Esophagus (tissue), 2 donors: ENCODE measurements around the gene PER3. TPM values are rescaled to one million over a fixed set of nuclear protein-coding genes. Genes with fewer than 3 reads are reported as not detected.

Experiments
- H3K27ac ChIP-seq, 2 donors: one replicate each; pipeline ENCODE4 v1.5.1; 2013; ENCODE audit warnings: low read depth in 2 of 2, mild to moderate bottlenecking in 2 of 2, inconsistent platforms in 1 of 2, low read length in 1 of 2, moderate library complexity in 1 of 2
- H3K27me3 ChIP-seq, 2 donors: one replicate each; pipeline ENCODE4 v1.6.1; 2013; ENCODE audit warnings: low read length in 2 of 2, control low read depth in 1 of 2, mild to moderate bottlenecking in 1 of 2; ENCODE audit not compliant: insufficient read depth in 2 of 2, control insufficient read depth in 1 of 2
- H3K36me3 ChIP-seq, 2 donors: one replicate each; pipeline ENCODE4 v1.6.1; 2013; ENCODE audit warnings: low read length in 1 of 2; ENCODE audit not compliant: control insufficient read depth in 2 of 2, insufficient read depth in 2 of 2
- H3K4me1 ChIP-seq, 2 donors: one replicate each; pipeline ENCODE4 v1.6.1; 2013; ENCODE audit warnings: low read length in 1 of 2; ENCODE audit not compliant: control insufficient read depth in 2 of 2, insufficient read depth in 2 of 2
- H3K4me3 ChIP-seq, 2 donors: one replicate each; pipeline ENCODE4 v1.5.1; 2013; ENCODE audit warnings: low read length in 2 of 2, mild to moderate bottlenecking in 2 of 2, low read depth in 1 of 2, moderate library complexity in 1 of 2
- H3K9me3 ChIP-seq, 2 donors: one replicate each; pipeline ENCODE4 v1.6.1; 2013; ENCODE audit warnings: mild to moderate bottlenecking in 2 of 2, low read depth in 1 of 2, low read length in 1 of 2, moderate library complexity in 1 of 2; ENCODE audit not compliant: control insufficient read depth in 2 of 2, insufficient read depth in 1 of 2
- WGBS, 2 donors: extraction: QIAGEN DNeasy Blood & Tissue Kit; methylation state at CpG; one replicate each; pipeline ENCODE4 v1.1.7; 2013; 5-methylcytosine and 5-hydroxymethylcytosine counted together
- polyA plus RNA-seq, 2 donors: library from polyadenylated mRNA; stranded (reverse); fragments of 200-250 nt; gene quantifications; one replicate each; pipeline ENCODE4 v1.2.3, GENCODE V29; 2013
- donor health status: healthy with polysubstance abuse.
- donor health status: Bipolar disorder and iron deficiency.

PER3 gene
- polyA plus RNA-seq, 2 donors: 6.6 to 11.8 TPM

DNA sequence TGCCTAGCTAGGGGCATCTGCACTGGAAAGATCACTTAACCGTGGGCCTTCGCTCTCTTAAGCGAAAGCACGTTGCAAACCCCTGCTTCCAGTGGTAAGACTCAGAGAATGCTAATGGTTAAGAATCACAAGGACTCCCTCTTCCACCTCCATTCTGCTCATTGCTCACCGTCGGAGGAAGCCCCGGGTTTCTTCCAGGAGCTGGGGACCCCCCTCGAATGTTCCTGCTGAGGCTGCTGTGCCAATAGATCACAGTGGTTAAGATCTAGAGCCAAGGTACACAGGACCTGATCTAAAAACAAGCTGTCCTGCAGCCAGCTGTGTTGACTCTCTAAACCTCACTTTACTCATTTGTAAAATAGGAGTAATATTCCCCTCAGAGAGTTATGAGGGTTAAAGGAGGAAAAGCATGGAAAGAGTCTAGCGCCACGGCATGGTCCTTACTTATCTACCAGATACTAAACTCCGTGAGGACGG lies 12.2 kb upstream of the PER3 start:
- no peaks in the 10 kb centered on the region for H3K27me3 ChIP-seq

DNA sequence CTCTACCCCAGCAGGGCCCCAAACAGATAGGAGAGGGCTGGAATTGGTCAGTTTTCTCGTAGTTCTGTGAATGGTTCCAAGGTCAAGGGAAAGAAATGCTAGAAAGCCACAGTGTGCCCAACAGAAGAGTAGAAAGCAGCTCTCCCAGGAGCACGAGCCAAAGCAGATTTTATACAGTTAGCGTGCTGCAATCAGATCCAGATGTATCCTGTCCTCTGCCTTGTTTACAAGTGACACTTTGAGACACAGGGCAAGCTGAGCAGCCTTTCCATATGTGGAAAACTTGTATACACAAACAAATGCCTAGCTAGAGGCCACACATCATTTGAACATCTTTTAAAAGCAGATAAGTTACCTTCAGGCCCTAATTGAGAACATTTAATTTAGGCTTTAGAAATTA lies 6.5 kb upstream of the PER3 start:
- Histone ChIP-seq H3K4me3 (no peak overlapping the region), H3K36me3 (peaks cover 2 to 8% of the 10 kb centered on the region in 2 donors), H3K4me1 (no peaks in the 10 kb centered on the region), H3K27me3 (no peaks in the 10 kb centered on the region), H3K9me3 (no peaks in the 10 kb centered on the region), H3K27ac (no peak overlapping the region)
- 81 to 93% methylated on average over 3 of the region's 3 CpGs for WGBS, 2 donors

More for the DNA sequence above, 12.2 kb upstream of the PER3 start:
- no peaks in the 10 kb centered on the region for H3K9me3 ChIP-seq
- H3K4me1 ChIP-seq: no peaks in the 10 kb centered on the region
- WGBS, 2 donors: 12 to 17% methylated on average over 12 of the region's 12 CpGs
- H3K27ac ChIP-seq: peak overlapping the region; percentile 87 to 97
- no peaks in the 10 kb centered on the region for H3K36me3 ChIP-seq
- peak overlapping the region; percentile 79 to 80 for H3K4me3 ChIP-seq

DNA sequence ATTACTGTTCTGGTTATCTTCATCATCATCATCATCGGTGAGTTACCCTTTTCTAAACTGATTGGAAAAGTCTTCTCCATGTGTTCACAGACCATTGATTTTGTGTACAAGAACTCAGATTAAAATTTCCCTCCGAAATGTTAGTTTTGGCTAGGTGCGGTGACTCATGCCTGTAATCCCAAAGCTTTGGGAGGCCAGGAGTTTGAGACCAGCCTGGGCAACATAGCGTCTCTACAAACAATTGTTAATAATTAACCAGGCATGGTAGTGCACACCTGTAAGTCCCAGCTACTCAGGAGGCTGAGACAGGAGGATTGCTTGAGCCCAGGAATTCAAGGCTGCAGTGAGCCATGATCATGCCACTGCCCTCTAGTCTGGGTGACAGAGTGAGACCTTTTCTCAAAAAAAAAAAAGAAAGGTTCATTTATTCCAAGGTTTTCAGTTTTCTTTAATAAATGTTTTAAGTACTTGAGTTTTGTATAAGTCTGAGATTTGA lies 5.9 kb upstream of the PER3 start:
- WGBS, 2 donors: 86 to 87% methylated on average over 4 of the region's 4 CpGs
- H3K27me3 ChIP-seq: no peaks in the 10 kb centered on the region
- H3K36me3 ChIP-seq: peaks cover 2 to 8% of the 10 kb centered on the region in 2 donors
- no peaks in the 10 kb centered on the region for H3K9me3 ChIP-seq
- no peaks in the 10 kb centered on the region for H3K4me1 ChIP-seq
- H3K4me3 ChIP-seq: no peak overlapping the region
- no peak overlapping the region for H3K27ac ChIP-seq

DNA sequence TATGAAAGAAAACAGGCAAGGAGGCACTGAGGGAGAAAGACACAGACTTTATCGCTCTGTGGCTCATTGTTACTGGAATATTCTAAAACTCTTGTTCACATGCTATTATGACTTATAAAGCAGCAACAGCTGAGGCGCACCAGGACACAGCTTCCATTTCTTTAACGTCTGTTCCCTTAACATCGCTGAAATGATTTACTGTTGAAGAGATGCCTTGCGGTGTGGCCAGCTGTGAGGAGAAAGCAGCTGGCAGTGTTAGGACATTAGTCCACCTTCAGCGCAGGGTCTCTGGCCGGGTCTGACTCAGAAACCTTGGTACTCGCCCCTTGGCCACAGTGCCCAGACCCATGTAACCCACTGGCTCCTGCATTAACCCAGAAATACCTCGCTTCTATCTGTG lies 3.1 kb upstream of the PER3 start:
- Histone ChIP-seq H3K4me1 (no peaks in the 10 kb centered on the region), H3K9me3 (no peaks in the 10 kb centered on the region), H3K36me3 (peaks cover 2 to 8% of the 10 kb centered on the region in 2 donors), H3K27me3 (no peaks in the 10 kb centered on the region), H3K27ac (no peak overlapping the region), H3K4me3 (no peak overlapping the region)
- 85 to 92% methylated on average over 9 of the region's 9 CpGs for WGBS, 2 donors

DNA sequence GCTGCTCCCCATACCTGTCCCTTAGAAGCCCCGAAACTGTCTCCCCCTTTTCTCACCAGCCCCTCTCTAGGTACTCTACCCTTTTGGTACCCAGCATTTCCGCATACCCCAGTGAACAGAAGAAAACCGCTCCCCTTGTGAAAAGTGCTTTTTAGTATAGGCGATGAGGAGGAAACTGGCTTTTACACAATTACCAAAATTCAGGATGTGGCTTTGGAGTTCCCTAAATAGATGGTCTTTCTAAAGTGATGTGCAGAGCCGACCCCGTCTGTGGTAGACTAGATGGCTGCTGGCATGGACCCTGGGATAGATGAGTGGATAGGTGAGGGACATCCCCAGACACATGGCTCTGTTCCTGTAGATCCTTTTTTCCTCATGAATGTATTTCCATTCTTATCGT lies 2.6 kb upstream of the PER3 start:
- Histone ChIP-seq H3K27ac (no peak overlapping the region), H3K36me3 (peaks cover 2 to 8% of the 10 kb centered on the region in 2 donors), H3K4me3 (no peak overlapping the region), H3K4me1 (no peaks in the 10 kb centered on the region), H3K9me3 (no peaks in the 10 kb centered on the region), H3K27me3 (no peaks in the 10 kb centered on the region)
- WGBS, 2 donors: 67 to 70% methylated on average over 7 of the region's 7 CpGs

DNA sequence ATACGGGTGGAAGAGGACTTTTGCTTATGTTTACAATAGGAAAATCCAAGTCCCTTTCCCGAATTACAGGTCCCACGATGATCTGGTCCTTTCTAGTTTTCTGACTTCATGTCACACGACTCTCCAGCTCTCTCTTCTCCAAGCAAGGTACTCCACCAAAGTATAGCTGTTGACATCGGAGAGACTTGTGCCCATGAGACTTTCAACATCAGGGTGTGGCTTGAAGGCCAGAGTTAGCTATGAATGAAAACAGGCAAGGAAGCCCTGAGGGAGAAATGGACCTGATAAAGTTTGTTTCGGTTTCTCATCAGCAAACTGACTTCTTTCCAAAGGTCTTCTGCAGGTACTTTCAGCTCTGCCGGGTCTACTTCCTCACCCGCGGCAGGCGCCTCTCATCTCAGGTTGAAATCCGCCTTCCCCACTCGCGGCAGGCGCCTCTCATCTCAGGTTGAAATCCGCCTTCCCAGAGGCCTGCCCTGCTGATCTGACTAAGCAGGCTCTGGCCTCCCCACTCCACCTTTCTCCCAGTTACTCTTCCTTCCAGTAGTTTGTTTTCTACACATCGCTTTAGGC lies 2.1 kb upstream of the PER3 start:
- no peaks in the 10 kb centered on the region for H3K4me1 ChIP-seq
- 65 to 72% methylated on average over 16 of the region's 16 CpGs for WGBS, 2 donors
- no peaks in the 10 kb centered on the region for H3K27me3 ChIP-seq
- H3K4me3 ChIP-seq: no peak overlapping the region
- H3K9me3 ChIP-seq: no peaks in the 10 kb centered on the region
- peaks cover 2 to 8% of the 10 kb centered on the region in 2 donors for H3K36me3 ChIP-seq
- peak overlapping the region; percentile 32 to 74 for H3K27ac ChIP-seq

DNA sequence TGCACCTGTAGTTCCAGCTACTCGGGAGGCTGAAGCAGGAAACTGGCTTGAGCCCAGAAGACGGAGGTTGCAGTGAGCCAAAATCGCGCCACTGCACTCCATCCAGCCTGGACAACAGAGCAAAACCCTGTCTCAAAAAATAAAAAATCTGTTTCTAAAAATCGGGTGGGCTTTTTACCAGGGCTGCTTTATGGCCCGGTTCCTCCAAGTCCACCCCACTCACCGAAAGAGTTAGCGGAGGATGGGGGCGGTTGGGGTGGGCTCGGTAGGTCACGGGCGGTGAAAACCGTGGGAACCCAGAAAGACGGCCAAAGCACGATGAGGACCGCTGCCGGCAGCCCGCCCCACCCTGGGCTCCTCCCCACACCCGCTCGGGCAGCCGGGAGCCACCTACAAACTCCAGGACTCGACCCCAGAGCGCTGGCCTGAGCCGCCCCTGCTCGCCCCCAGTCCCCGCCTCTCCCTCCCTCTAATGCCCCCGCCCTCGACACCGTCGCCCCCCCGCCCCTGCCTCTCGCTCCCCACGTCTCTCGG lies 846 bp upstream of the PER3 start:
- Histone ChIP-seq H3K27me3 (no peaks in the 10 kb centered on the region), H3K27ac (peak overlapping the region; percentile 84 to 88), H3K36me3 (peaks cover 0 to 2% of the 10 kb centered on the region in 2 donors), H3K9me3 (no peaks in the 10 kb centered on the region), H3K4me3 (peak overlapping the region; percentile 47 to 54), H3K4me1 (no peaks in the 10 kb centered on the region)
- WGBS, 2 donors: 1 to 2% methylated on average over 24 to 33 of the region's 34 CpGs

DNA sequence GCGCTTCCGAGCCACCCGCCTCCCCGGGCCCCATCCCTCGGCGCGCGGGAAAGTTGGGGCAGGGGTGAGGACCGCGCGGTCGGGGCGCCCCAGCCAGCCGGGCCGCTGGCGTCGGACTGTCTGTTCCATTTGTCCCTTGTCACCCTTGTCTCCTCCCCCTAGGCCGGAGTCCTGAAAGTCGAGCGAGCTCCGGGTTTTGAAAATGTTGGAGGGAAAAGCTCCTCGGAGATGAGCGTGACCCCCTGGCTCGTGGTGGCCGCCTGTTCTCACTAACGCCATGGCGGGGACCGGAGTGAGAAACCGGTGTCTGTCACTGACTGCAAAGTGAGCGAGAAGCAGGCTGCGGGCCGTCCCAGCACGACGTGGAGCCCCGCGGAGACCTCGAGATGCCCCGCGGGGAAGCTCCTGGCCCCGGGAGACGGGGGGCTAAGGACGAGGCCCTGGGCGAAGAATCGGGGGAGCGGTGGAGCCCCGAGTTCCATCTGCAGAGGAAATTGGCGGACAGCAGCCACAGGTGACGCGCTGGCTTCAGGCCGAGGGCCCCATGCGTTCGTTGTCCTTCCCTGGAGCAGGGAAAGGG lies 491 bp downstream of the PER3 start:
- Histone ChIP-seq H3K27me3 (no peaks in the 10 kb centered on the region), H3K4me3 (peak overlapping the region; percentile 66 to 69), H3K27ac (peak overlapping the region; percentile 79 to 84), H3K36me3 (peaks cover 0 to 5% of the 10 kb centered on the region in 2 donors), H3K9me3 (no peaks in the 10 kb centered on the region), H3K4me1 (no peaks in the 10 kb centered on the region)
- 20 to 29% methylated on average over 47 to 52 of the region's 52 CpGs for WGBS, 2 donors

DNA sequence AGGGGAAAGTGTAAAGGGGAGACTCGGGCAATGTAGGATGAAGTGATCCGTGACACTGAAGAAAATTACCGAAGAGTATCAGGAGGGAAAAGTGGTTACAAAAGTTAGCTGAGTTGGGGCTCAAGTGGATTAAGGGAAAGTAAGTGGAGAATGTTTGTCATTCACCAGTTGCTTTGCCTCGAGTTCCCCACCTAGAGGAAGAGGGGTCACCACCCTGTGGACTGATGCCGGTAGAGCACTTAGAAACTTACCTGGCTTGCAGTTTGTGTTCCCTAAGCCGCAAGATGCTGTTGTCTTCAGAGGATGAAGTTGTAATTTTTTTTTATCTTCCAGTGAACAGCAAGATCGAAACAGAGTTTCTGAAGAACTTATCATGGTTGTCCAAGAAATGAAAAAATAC lies 1.0 kb downstream of the PER3 start:
- Histone ChIP-seq H3K27me3 (no peaks in the 10 kb centered on the region), H3K27ac (peak overlapping the region in 1 of 2 donors; percentile 84), H3K36me3 (peaks cover 0 to 6% of the 10 kb centered on the region in 2 donors), H3K9me3 (no peaks in the 10 kb centered on the region), H3K4me1 (no peaks in the 10 kb centered on the region), H3K4me3 (peak overlapping the region; percentile 66 to 69)
- WGBS, 2 donors: 69 to 72% methylated on average over 7 of the region's 7 CpGs
